GM18526 (cell line): ENCODE data around the gene AMER2.

Source experiments
- POLR2A ChIP-seq: IDR thresholded peaks from 3 replicates; pipeline ENCODE4 v1.6.1; 2011; ENCODE audit not compliant: insufficient read length; ENCODE audit errors: extremely low read depth

AMER2 gene

GRCh38 chr13:25171517-25172302, at the start of gene AMER2:
TSS of gene AMER2 (minus strand) at chr13:25172288. CDS start at chr13:25171619, 669 bp downstream.
- TF ChIP-seq POLR2A, result no peak

- no peak for TF ChIP-seq POLR2A
These were observed 45.9 kb upstream of the AMER2 start for GRCh38 chr13:25218019-25218418.

GRCh38 chr13:25217023-25217885, 45.2 kb upstream of the AMER2 start:
- no peak for TF ChIP-seq POLR2A

GRCh38 chr13:25215253-25215575, 43.1 kb upstream of the AMER2 start:
- TF ChIP-seq POLR2A, result no peak

GRCh38 chr13:25214491-25215252, 42.6 kb upstream of the AMER2 start:
- no peak for TF ChIP-seq POLR2A

- TF ChIP-seq POLR2A, result no peak
These were observed 41.6 kb upstream of the AMER2 start for GRCh38 chr13:25213715-25214114.

GRCh38 chr13:25210842-25211569, 38.9 kb upstream of the AMER2 start:
- no peak for TF ChIP-seq POLR2A

GRCh38 chr13:25207291-25207810, 35.3 kb upstream of the AMER2 start:
- TF ChIP-seq POLR2A, result no peak

GRCh38 chr13:25204863-25205262, 32.8 kb upstream of the AMER2 start:
- no peak for TF ChIP-seq POLR2A

GRCh38 chr13:25203127-25203740, 31.1 kb upstream of the AMER2 start:
- TF ChIP-seq POLR2A, result no peak

GRCh38 chr13:25200783-25201182, 28.7 kb upstream of the AMER2 start:
- TF ChIP-seq POLR2A, result no peak

- no peak for TF ChIP-seq POLR2A
These were observed 26.6 kb upstream of the AMER2 start for GRCh38 chr13:25198647-25199046.

GRCh38 chr13:25196971-25197370, 24.9 kb upstream of the AMER2 start:
- TF ChIP-seq POLR2A, result no peak

- no peak for TF ChIP-seq POLR2A
These were observed 20.8 kb upstream of the AMER2 start for GRCh38 chr13:25192936-25193335.
